CD4-positive, alpha-beta T cell treated with Interleukin-15 for 4 hours (primary cell): Measurements from ENCODE around the gene MKNK1.

Experiments
- DNase-seq: peaks from one replicate; pipeline ENCODE4 v3.0.0-alpha.2; 2020; ENCODE audit warnings: low spot score

The MKNK1 gene

DNA sequence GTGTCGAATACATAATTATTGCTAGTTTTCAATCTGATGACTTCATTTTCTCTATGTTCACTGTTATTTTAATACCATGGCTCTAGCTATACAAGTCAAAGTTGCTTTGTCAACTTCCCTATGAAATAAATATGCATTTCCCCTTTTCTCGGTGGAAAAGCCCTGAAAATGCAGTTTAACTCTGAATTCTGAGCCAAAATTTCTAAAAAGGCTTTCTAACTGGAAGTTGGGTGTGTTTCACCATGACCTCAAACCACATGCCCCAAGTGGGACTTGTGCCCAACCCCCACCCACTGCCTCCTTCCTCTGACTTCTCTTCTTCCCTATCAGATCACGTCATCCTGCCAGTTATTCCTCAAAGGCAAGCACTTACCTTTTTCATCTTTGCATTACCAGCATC, 8.9 kb downstream of the MKNK1 start:
- DNase-seq: no peak

DNA sequence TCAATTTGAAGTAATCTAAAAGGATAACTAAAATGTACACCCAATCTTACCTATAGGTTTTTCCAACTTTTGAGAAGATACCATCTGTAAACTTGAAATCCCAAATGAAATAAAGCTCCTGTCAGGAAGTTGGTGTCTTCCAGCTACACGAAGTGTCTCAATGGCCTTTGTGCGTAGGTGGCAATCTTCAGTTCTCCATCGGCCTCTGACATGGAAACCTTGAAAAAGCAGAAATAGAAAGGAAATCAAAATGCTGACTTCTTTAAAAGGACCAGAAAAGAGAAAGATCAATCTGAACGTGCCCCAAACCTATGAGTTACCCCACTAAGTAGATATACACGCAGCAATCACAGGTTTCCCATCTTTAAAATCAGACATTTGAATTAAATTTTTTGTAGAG, 10.0 kb downstream of the MKNK1 start:
- DNase-seq: no peak

DNA sequence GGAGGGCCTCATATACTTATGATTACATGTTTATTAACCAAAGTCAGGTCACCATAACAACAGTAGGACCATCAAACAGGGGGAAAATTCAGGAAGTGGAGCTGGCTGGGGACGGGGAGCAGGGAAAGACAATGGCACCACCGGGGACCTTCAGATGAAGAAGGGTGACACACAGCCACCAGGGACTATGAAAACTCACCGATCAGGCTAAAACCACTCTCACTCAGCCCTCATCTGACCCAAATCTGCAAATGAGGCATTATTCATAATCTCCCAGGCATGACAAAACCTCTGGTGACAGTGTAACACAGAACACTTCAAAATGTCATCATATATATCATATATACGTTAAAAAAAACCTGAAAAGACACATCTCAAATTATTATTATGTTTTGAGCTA, 11.2 kb downstream of the MKNK1 start:
- no peak for DNase-seq

DNA sequence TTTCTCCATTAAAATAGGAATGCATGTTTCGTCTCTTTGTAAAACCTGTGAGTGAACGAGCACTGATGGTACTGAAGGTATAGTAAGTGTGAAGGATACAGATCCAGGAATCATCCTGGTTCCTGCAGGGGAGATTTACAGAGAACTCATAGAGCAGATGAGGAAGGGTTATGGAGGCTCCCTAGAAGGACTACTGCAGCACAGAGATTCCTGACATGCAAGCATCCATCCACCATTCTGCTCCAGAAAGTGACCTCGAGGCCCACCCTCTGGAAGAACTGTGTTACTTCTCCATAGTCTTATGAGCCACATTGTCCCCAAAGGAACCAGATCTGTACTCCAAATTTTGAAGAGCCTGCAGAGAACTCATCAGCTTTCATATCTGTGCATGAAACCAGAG, 14.5 kb downstream of the MKNK1 start:
- DNase-seq: no peak

DNA sequence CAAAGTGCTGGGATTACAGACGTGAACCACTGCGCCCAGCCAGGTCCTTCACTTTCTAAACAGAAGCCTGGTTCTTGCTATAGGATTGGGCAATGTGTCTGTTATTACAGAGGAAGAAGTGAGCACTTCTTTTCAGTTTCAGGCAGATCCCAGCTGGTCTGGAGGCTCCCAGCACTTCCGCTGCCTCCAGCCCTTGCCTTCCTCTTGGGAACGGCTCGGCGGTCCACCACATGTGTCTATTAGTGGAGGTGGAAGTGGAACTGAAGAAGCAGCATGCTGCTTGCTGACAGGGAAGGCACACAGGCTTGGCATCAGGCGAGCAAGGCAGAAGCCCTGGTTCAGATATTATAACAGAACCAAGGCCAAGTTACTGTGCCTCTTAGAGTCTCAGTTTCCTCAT, 17.0 kb downstream of the MKNK1 start:
- no peak for DNase-seq

DNA sequence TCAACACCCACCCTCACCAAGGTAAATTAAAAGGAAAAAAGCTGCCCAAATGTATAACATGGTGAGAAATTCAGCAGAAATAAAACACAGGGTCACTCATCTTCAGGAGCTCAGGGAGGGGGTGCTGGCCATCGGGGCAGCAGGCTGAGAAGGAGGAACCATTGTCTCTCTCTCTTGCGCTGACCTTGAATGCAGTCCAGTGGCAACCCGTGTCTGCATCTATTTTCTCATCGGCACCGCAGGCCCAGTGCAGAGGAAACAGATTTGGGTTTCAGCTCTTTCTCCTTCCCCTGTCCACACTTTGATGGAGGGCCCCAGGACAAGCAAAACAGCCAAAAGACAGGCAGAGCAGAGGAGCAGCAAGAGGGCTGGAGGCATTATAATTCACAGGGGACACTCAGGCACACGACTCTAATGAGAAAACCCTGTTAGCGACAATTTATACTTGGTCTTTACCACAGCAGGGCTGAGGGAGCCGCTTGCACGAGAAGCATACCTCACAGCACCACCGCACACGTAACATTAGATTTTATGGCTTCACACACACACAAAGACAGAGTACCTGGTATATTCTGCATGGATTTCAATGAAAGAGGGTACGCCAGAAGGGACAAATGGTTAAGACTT, 18.6 kb downstream of the MKNK1 start:
- DNase-seq: no peak

DNA sequence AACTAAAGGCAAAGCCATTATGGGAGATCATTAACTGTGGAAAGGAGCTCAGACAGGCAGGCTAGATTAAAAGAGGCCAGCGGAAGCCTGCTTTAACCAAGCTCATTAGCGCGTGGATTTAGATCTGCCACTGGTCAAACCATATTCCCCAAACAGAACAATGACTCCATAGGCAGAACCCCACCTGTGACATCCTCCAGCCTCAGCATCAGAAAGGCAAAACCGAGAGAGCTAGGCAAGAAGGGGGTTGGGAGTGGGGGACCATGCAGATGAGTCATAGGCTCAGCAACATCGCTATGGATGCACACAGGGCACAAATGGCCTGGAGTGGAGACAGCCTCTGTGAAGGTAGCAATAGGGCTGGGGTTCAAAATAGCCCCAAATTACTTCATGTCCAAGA, 20.6 kb downstream of the MKNK1 start:
- DNase-seq: no peak

DNA sequence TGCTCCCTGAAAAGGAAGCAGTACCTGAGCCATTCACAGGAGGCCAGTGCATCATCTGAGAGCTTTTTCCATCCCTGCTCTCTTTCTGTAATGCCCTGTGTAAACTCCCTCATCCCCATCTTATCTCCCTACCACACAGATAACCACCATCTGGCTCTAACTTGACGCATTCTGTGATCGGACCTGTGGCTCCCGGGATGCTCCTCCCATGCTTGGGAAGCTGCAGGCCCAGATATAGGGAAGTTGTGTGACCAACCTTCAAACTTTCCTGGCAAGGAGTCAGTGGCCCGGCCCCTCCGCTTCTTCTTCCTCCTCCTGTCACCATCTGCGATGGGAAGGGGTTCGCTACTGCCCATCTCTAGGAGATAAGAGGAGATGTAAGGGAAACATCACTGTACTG, 21.1 kb downstream of the MKNK1 start:
- DNase-seq: no peak

DNA sequence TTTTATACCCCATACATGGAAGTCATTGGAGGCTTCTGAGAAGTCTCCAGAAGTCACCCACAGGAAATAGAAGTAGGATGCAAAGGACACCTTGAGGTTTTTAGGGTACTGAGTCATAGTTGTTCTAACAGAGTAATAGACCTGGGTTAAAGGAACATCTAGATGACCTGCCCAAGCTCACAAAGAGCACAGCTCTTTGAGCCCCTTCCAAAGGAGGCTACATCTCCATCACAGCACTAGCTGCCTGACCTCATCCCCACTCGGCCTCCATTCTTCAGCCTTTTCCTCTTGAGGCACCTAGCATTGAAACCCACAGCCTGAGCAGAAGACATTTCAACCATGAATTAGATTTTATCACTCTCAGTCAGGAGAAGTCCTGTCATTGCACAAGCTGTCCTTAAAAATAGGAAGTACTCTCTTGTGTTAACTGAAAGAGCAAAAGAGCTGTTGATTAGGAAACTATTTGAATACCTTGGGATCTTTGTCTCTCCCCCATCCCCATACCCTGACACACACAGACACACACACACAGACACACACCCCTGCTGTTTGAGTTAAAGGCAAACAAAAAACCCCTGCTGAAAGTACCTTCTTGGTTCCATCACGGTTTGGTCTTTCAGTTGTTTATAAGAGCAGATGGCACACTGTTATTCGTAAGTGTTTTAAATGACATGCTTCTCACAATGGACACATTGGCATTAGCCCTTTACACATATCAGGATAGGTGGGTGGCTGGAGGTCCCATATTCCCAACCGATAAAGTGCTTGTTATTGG, 22.2 kb downstream of the MKNK1 start:
- peak; percentile 61 for DNase-seq

DNA sequence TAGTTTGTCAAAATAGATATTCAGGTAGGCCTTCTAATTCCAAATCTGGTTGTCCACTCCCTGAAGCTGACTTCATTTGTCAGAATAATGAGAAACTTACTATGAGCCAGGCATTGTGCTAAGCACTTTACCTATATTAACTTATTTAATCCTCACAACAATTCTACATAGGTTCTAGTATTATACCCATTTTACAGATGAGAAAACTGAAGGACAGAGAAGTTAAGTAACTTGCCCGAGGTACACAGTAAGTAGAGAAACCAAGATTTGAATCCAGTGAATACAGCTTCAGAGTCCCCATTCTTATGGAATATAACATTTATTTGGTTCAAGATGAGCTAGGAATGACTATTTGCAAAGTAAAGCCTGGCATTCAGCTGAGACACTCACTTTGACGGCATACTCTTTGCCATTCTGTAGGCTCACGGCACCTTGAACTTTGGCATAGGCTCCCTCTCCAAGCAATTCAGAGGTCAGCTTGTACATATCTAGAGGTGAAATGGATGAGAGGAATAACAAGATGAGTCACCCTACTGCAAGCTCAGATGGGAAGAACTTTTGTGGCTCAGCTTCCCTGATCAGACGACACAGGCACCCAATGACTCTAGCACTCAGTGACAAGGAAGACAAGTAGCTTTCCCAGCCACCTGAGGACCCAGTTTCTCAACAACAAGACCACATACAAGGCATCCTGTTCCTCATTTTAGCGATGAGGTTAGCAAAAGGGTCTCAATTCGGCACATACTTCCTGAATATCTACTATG, 23.7 kb downstream of the MKNK1 start:
- DNase-seq: no peak

DNA sequence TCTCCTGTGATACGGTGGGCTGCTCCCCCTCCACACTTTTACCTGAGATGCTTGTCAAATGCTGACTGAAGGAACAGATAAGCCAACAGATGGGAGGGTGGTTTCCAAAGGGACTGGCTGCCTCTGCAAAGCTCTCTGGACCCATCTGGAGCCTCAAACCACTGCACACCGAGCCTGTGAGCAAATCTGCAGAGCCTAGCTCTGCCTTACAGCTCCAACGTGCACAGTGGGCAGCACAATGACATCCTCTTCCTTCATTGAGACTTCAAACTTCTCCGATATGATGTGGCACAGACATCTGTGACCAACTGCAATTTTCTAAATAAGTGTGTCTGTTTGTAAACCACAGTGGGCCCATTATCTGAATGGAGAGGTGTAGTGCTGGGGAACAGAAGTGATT, 26.4 kb downstream of the MKNK1 start:
- no peak for DNase-seq

DNA sequence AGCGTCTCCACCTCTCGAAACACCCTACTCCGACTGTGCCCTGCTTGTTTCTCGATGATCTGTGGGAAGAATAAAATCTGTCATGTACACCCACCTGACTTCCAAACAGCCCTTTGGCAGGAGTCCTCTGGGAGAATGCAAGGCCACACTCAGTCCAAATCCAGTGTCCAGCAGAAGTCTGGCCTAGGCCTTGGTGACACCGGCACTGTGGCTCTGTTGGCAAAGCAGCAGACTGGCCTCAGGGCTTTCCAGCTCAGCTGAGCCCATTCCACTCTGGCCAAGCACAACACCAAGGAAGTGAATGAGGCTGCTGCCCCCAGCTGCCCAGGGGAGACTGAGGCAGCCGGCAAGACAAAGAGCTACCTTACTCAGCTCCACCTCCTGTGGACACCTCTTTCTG, 27.5 kb downstream of the MKNK1 start:
- DNase-seq: no peak

DNA sequence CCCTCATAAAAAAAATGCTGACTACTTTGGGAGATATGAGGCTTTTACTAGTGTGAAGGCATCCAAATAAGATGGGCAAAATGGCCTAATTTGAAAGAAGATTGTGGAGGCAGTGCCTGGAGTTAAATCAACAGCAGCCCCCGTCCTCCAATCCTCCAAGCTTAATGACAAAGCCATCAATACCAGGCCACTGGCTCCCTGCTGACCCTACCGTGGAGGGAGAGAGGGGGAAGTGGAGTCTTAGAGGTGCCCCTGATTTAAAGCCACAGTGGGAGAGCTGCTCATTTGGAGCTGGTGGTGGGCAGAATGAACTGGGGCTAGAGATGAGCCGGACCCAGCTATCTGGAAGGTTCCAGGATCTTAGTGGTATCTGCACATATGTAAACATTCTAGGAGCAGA, 28.3 kb downstream of the MKNK1 start:
- DNase-seq: no peak

DNA sequence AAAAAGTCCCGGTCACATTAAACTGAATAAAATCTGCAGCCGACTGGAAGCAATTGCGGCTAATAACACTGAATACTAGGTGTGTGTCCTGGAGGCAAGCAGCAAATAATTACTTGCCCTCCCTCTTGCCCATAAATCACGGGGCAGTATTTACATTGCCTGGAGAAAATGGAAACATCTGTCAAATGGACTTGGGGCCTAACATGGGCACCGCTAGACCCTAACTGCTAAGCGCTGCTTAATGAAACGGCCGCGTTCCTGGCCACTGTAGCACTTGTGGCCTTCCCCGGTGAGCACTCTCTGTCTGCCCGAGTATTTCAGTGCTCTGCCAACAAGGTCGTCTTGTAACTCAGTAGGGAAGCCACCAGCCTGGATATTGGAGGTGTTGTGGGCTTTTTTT, 28.8 kb downstream of the MKNK1 start:
- DNase-seq: no peak

DNA sequence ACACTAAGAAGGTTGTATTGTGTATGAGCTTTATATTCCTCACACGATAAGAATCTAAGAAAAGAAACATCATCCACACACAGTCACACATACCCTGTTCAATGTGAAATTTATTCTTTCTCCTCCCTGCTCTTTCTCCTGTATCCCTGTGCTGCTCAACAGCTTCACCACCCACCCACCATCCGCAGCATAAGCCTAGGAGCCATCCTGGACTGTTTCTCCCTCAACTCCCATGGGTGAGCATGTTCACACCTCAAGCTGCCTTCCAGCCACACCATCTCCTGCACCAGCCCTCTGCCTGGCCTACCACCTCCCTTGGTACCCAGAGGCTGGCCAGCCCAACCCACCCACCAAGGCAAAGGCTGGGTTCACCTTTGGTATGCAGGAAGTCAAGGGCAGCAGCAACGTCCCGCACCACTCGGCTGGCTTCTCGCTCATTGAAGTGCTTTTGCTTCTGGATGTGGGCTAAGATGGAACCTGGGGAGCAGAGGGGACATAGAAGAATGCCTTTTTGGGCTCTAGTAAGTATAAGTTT, 32.3 kb downstream of the MKNK1 start:
- no peak for DNase-seq

DNA sequence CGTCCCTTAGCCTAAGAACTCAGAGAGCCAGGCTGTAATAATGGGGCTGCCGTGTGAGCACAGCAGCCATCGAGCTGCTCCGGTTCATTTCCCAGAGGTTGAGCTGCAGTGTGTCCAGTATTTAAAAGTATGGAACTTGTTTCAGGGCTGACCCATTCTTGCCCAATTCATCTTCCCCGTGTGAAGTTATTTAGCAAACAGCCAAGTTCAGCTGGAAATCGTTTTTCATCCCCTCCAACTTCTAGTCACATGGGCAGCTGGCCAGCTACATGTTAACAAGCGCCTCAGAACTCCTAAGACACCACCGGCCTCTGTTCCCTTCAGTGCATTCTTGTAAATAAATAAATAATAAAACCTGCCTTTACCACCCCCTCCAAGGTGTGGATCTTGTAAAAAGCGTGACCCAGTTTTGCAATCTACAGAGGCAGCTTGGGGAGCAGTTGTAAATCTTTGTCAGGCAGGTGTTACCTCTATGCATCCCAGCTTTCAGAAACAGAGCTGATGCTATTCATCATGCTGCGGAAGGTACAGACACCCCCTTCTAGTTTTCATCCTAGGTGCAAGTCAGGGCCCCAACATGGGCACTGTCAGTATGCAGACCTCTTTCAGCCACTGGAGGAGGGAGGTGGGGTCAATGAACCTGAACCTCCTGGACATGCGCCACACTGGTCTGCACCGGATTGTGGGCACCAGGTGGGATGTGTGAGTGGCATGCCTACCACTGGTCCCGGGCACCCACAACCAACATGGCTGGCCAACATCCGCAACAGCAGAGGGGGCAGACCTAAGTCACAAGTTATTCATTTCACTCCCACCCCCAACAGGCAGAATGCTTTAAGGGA, 34.0 kb downstream of the MKNK1 start:
- DNase-seq: no peak

DNA sequence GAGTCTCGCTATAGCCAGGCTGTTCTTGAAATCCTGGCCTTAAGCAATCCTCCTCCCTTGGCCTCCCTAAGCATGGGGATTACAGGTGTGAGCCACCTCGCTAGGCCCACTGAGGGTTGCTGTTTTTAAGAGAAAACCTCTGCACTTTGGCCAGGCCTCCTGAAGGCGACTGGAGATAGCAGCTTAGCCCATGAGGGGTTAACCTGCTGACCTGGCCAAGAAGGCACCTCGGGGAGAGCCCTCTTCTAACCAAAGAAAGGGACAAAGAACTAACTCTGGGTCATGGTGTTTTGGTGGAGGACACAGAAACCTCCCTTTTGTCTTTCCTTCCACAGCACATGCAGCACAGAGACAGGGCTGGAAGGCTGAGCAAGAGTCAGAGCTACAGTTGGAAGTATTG, 35.0 kb downstream of the MKNK1 start:
- DNase-seq: no peak

DNA sequence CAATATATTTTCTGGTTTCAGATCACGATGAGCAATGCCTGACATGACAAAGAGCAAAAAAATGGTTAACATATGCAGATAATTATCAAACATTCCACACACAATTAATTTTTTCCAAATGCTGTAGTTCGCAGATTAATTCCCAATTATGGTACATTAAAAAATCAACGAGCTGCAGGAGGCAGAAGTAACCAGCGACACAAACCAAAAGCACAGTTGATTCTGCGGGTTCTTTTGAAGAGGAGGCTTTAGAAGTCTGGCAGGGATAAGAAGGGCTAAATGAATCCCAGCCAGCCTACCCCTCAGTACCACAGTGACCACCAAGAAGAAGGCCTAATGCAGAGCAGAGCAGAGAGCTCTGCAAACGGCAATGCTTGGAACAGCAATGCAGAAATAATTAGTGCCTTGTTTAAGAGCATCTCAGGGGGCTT, 35.6 kb downstream of the MKNK1 start:
- no peak for DNase-seq

DNA sequence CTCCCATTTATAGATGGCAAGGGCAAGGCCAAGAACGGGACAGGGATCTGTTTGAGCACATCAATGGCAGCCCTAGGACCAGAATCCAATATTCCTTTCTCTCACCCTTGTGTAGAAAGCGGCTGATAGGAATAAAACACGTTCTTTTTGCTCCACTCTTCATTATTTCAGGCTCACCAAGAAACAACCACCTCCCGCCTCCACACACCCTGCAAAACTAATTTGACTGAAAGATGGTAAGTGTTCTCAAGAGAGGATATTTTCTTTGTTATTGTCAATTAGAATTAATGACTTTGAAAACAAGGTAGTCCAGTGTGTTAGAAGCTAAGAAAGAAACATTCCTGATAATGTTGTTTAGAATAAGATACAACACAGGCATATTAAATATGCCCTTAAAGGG, 40.7 kb downstream of the MKNK1 start:
- no peak for DNase-seq

DNA sequence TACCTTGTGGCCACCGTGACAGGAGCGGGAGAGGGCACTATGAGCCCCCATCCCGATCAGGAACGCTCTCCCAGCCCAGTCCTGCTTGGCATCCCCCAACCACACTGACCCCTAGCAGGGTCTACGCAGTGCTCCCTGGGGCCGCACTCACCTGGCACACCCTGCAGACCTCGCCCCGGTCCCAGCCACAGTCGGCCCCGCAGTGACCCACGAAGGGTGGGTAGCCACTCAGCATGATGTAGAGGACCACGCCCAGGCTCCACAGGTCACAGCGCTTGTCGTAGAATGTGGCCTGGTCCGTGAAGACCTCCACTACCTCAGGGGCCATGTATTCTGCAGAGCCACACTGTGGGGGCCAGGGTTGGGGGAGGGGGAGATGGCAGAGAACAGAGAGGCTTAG, 41.6 kb downstream of the MKNK1 start:
- DNase-seq: no peak

DNA sequence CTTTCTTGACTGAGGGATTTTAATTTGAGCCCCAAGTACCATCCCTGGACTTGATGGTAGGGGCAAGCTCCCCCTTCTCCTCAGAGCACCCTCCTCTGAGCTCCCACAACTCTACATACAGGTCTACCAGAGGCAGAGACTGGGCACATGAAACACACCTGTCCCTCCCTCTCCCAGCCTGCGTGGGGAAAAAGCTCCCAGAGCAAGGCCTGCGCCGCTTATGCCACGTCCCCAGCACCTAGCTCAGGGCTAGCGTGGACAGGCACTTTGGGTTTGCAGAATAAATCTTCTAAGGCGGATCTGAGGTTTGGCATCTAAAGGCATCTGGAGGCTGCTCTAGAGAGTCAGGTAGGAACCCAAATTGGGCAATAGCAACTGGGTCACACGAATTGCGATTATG, 45.1 kb downstream of the MKNK1 start:
- DNase-seq: no peak
